Keratinocyte (primary cell): Measurements from ENCODE around the gene TXNDC12.

ENCODE experiments used
- CTCF ChIP-seq, 3 experiments: IDR thresholded peaks in 1 of 3; conservative IDR thresholded peaks in 1 of 3; optimal IDR thresholded peaks in 1 of 3; 2 replicates in 2 of 3; 3 replicates in 1 of 3; pipeline versions ENCODE3 to v1.5.1; 2011; ENCODE audit warnings: low read length in 3 of 3, mild to moderate bottlenecking in 3 of 3, moderate library complexity in 2 of 3, control low read depth in 1 of 3, inconsistent platforms in 1 of 3; ENCODE audit not compliant: insufficient read depth in 2 of 3; ENCODE audit errors: extremely low read depth in 1 of 3
- EZH2 ChIP-seq: IDR thresholded peaks from one replicate; pipeline ENCODE4 v1.6.1; 2012; ENCODE audit warnings: inconsistent platforms, mild to moderate bottlenecking, low read length, moderate library complexity

GRCh38 chr1:52037909-52038308 is 17.1 kb downstream of the TXNDC12 start:
- no peak for TF ChIP-seq CTCF (optimal IDR thresholded peaks at IDR 0.05 in 1 of 3, IDR thresholded peaks at IDR 0.05 in 1 of 3, conservative IDR thresholded peaks at IDR 0.05 in 1 of 3; ENCODE audit: extremely low read depth in 1 of 3, insufficient read depth in 2 of 3, low read length in 3 of 3)
- no peak for TF ChIP-seq EZH2
